CD4-positive, alpha-beta T cell treated with Interleukin-12 subunit alpha and Interleukin-12 subunit beta, for 1 hour (primary cell): ENCODE results near the gene SLC44A1.
"Not testable (repeated sequence)": the region's sequence is repeated elsewhere in the genome, so short reads cannot be mapped to it uniquely, and the experiment has no call there.

Experiments
- DNase-seq: peaks from one replicate; pipeline ENCODE4 v3.0.0-alpha.2; 2020

SLC44A1 gene

GRCh38 chr9:105243015-105243686 is 1.3 kb upstream of the SLC44A1 start:
- no peak for DNase-seq

GRCh38 chr9:105244734-105245028 is 230 bp downstream of the SLC44A1 start:
- DNase-seq: no peak

GRCh38 chr9:105245029-105245890 is 809 bp downstream of the SLC44A1 start:
- peak; percentile 54 for DNase-seq

DNA sequence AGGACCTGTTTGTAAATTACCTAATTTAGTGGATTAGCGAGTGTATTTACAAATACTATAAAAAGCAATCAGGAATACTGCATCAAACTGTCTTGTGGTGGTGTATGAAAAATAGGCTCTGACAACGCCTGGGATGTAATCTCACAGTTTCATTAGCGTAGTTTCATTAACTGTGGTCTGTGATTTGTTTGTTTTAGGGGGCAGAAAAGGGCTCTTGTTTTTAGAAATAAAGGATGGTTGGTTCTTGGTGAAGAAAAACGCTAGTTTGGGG is 1.4 kb downstream of the SLC44A1 start:
- no peak for DNase-seq

DNA sequence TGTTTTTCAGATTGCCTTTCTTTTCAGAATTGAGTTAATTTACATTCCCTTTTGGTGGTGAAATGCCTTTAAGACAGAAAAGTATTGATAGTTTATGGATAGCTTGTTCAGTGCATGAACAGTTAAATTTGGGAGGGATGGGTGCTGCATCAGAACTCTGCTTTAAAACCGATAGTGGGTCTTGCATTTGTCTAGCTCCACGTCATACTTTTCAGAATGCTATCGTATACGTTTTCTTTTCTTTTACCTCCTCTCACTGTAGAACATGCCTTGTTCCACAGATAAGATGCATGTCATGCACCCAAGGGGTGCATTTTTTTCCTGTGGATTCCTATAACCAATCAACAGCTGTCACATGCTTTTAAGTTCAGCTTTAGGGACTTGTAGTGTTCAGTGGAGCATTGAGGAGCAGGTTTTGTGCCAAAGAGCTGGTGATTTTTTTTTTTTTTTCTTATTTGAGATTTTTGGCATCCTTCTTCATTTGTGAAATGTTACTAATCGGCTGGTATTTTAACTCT is 2.3 kb downstream of the SLC44A1 start:
- DNase-seq: no peak

- no peak for DNase-seq
Measured at GRCh38 chr9:105248691-105249090, 4.2 kb downstream of the SLC44A1 start.

DNA sequence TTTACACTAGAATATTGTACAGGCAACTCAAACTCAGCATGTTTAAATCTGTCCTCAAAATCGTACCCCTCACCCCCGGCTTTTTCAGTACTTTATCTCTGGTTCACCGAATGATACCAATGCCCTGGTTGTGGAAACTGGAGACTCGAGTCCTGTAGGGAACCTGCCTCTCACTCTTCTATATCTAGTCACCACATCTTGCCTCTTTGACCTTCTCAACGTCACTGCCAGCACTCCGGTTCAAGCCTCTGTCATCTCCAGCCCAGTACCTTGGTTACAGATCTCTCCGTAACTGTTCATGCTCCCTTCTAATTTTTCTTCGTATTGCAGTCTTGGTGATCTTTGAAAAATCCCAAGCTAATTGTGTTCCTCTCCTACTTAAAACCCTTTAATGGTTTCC is 6.7 kb downstream of the SLC44A1 start:
- no peak for DNase-seq

- no peak for DNase-seq
Measured at GRCh38 chr9:105251733-105252404, 7.4 kb downstream of the SLC44A1 start.

DNA sequence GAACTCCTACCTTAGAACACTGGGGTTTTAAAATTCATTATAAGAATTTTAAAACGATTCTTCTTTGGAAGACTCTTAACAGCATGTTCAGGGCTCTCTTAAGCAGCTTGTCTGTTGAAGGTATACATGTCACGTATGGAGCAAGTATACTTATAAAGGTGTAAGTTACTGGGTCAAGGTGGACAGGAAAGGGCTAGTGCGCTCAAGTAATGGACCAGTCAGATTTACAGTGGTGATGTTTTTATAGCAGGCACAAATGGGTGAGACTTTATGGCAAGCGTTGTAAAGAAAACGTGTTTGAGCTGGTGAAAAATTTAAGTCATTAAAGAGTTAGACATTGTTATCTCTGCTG is 7.9 kb downstream of the SLC44A1 start:
- no peak for DNase-seq

GRCh38 chr9:105254226-105254625 is 9.8 kb downstream of the SLC44A1 start:
- no peak for DNase-seq

DNA sequence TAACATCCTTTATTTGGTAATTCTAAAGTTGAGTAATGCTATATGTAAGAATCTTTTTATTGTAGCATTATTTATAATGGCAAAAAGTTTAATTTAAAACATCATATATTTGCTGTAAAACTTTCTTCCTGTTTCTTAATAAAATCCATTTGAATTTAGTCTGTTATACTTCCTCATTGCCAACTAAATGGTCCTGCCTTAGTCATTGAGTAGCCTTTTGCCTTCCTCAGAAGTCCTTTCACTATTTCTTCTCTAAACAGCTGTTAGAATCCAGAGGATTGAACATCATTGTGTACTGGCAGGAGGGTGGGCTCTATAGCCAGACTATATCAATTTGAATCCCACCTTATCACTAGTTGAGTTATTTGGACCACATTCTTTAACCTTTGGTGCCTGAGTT is 11.0 kb downstream of the SLC44A1 start:
- no peak for DNase-seq

- DNase-seq: not testable (repeated sequence)
Measured at GRCh38 chr9:105256569-105256968, 12.1 kb downstream of the SLC44A1 start.

GRCh38 chr9:105257809-105258208 is 13.4 kb downstream of the SLC44A1 start:
- DNase-seq: no peak

DNA sequence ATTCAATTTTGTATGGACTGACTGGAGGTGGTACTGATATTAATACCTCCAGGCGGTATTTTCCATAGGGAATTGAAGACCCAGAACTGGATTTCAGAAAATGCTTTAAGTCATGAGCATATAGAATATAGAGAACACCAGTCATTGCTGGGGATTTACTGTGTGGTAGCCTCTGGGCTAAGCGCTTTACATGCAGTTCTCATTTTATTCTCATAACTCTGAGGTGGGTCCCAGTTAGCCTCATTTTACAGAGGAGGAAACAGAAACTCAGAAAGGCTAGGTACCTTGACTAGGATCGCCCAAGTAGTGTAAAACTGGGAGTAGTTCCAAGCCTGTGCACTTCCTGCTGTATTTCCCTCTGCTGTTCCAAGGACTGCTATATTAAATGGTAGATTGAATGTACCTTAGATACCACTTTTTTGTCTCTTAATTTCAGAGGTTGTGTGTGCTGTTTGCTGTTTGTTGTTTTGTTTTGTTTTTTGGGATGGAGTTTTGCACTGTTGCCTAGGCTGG is 13.8 kb downstream of the SLC44A1 start:
- DNase-seq: no peak

- DNase-seq: no peak
Measured at GRCh38 chr9:105259274-105259673, 14.8 kb downstream of the SLC44A1 start.

DNA sequence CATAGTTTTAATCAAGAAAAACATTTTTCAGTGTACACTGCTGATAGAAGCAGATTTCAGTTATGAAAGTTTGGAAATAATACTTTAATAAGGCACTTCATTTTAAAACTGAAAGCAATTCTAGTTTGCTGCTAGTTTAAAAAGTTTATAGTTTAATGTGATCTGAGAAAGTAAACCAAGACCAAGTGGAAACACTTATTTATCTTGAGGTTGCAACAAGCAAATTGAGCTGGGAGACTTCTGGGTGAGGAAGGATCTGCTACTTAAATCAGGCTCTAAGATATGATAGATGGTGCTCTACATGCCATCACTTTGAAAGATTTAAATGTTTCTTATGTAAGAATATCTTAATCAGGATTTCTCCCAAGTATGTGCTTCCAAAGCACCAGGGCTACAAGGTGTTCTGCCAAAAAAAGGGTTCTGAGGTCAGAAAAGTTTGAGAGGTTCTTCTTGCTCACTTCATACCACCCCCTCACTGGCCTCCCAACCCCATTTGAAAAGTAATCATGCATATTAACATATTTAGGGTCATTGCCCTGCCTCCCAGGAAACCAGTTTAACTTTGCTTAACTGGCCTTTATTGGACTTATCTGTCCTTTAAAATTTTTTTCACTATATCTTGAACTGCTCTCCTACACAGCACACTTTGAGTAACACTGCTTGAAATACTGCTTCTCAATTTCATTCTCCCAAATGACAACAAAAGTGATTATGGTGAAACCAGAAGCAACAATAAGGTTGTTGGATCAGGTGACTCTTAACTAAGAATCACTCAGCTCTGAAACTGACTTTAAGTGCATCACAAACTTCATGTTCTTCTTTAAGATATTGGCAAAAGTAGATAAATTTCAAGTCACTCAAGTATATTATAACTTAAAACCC is 15.5 kb downstream of the SLC44A1 start:
- no peak for DNase-seq

GRCh38 chr9:105262497-105262896 is 18.0 kb downstream of the SLC44A1 start:
- no peak for DNase-seq

DNA sequence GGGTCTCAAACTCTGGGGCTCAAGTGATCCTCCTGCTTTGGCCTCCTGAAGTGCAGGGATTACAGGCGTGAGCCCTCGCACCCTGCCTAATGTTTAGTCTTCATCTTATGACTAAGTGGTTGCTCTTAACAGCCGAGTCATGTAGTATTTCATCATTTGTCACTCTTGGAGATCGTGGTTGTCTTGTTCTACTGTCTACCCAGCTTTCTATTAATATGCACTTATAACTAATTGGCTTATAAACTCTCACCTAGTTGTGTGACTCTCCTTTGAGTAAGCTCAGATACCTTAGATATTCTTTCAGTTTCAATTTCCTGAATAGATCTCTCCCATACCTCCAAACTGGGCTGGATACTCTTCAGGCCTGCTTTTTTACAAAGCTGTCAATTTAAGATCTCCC is 19.9 kb downstream of the SLC44A1 start:
- no peak for DNase-seq

- not testable (repeated sequence) for DNase-seq
Measured at GRCh38 chr9:105268254-105268653, 23.8 kb downstream of the SLC44A1 start.

DNA sequence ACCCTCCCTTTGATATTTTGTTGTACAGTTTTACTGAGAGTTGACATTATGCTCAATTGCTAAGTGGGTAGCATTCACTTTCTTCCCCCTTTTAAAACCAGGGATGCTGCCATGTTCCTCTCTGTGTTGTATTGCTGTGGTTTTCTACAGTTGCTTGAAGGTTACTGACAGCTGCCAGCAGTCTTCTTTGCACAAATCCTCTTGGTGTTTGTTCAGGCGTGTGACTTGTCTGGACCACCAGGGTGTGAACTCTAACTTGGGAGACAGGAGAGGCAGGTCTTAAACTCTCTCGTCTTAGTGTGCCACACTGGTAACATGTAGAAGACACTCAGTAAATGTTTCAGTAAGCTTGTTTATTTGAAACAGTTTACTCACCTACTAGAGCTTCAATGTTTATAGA is 25.1 kb downstream of the SLC44A1 start:
- no peak for DNase-seq

GRCh38 chr9:105270711-105271110 is 26.3 kb downstream of the SLC44A1 start:
- no peak for DNase-seq

DNA sequence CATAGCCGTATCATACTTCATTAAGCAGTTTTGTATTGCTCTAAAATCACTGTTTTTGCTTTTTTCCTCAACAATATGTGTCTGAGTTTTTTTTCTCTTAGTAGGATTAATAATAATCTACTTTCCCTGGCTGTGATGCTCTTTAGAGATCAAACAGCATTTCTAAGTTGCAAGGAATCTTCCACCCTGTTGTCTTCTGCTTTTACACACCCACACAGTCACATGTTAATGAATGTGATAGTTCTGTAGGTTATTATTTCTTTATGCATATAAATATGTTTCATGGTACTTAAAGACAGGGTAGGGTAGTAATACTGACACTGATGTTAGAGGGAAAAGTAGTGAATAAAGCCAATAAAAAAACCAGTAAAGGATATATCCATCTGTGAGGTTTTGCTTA is 29.3 kb downstream of the SLC44A1 start:
- DNase-seq: no peak

- DNase-seq: no peak
Measured at GRCh38 chr9:105275111-105275510, 30.7 kb downstream of the SLC44A1 start.
